GM08714 (cell line): ENCODE data around the gene WNT7A.

ENCODE experiments used
- H3K4me3 ChIP-seq: fragments of 200-500 bp; sonication (Bioruptor generic); 2 replicates; pipeline ENCODE4 v1.5.1; 2014; ENCODE audit warnings: mild to moderate bottlenecking, low read length, inconsistent platforms
- ZNF274 ChIP-seq: IDR thresholded peaks from 2 replicates; pipeline ENCODE4 v1.6.1; 2012; ENCODE audit warnings: mild to moderate bottlenecking, low read depth, low read length

WNT7A gene

DNA sequence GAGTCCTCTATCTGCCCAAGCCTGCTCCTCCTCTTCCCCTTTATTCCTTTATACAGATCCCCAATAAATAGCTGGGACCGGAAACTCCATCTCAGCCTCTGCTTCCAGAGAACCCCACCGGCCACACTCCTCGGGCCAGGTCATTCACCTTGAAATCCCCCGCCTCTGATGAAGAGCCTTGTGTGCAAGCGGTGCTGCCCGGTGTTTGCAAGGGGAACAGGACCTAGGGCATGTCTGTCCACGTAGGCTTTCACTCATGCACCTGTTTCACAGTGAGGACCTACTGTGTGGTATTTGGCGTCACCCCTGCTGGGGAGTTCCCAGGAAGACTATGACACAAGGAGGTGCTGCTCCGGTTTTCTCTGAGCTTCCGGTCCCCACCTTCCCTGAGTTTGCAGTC lies 54.0 kb downstream of the WNT7A start:
- no peak overlapping the region for H3K4me3 ChIP-seq
- no peak for TF ChIP-seq ZNF274

DNA sequence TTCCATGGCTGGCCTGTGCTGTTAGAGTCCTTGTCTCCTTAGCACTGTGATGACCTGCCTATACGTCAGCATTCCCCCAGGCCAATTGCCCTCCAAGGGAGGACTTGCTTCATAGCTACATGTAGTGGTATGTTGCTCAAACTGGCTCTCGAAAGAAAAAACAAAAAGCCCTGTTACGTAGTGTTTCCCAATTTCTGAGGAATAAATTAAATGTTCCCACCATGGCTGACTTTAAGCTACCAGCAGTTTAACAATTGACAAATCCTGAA lies 54.6 kb downstream of the WNT7A start:
- no peak for TF ChIP-seq ZNF274

GRCh38 chr3:13824521-13825310 lies 55.2 kb downstream of the WNT7A start:
- H3K4me3 ChIP-seq, result no peak overlapping the region
- TF ChIP-seq ZNF274, result no peak

More for the DNA sequence above, 54.6 kb downstream of the WNT7A start:
- H3K4me3 ChIP-seq, result no peak overlapping the region

DNA sequence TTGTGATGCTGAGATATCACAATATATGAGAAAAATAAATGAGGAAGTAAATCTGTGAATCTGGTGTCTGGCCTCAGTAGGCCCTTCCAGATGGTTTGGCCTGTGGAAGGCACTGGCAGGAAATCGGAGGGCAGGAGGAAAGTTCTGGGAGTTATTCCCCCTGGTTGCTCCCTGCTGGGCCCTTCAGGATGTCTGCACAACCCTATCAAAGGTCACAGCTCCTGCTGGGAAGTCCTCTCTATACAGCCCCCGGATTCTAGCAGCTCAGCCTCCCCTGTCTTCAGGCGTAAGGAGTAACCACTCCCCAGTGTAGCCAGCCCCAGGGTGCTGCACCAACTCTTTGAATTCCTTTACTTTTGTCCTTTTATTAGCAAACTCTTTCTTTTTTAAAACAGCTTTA lies 56.2 kb downstream of the WNT7A start:
- no peak for TF ChIP-seq ZNF274
- no peak overlapping the region for H3K4me3 ChIP-seq

DNA sequence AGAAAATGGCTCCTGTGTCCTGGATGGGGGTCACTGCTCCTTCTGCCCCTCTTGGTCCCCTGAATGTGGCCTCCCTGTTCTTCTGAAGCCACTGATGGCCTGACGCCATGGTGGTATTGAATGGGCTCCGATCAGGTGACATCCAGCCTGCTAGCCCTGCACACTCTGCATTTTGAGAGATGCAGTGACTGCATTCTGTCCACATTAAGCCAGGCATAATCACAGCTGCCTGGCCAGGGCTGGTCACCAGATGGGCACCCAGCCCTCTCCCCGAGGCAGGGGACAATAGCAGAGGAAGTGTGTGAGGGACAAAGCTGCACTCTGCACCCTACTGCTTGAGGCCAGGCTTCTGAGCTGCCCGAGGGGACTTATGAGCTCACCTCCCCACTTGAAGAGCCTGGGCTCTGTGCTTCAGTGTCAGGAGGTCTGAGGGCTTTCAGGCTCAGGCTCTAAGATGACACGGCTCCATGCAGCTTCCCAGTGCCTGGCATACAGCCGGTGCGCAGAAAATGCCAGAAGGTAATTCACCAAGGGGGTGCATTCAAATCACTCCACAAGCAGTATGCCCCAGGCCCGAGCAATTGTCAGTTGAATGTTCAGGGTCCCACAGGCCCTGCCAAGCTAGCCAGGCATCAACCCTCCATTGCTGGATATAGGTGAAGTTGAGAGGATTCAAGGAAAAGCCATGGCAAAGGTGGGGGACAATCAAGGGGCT lies 56.8 kb downstream of the WNT7A start:
- no peak overlapping the region for H3K4me3 ChIP-seq
- no peak for TF ChIP-seq ZNF274

- no peak overlapping the region for H3K4me3 ChIP-seq
- TF ChIP-seq ZNF274, result no peak
These were observed 57.8 kb downstream of the WNT7A start for GRCh38 chr3:13822042-13822441.

GRCh38 chr3:13821126-13821525 lies 58.7 kb downstream of the WNT7A start:
- no peak for TF ChIP-seq ZNF274
- no peak overlapping the region for H3K4me3 ChIP-seq

DNA sequence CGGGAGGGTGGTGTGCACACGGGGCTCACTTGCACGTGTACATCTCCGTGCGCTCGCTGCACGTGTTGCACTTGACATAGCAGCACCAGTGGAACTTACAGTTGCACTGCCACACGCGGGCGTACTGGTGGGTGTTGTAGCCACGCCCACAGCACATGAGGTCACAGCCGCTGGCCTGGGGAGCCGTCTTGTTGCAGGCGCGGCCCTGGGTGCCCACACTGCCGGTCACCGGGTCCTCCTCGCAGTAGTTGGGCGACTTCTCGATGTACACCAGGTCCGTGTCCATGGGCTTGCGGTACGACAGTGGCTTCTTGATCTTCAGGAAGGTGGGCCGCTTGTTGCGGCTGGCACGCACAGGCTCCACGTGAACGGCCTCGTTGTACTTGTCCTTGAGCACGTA lies 61.0 kb downstream of the WNT7A start:
- TF ChIP-seq ZNF274, result no peak
- no peak overlapping the region for H3K4me3 ChIP-seq

GRCh38 chr3:13815088-13815683 lies 64.7 kb downstream of the WNT7A start:
- H3K4me3 ChIP-seq, result no peak overlapping the region

DNA sequence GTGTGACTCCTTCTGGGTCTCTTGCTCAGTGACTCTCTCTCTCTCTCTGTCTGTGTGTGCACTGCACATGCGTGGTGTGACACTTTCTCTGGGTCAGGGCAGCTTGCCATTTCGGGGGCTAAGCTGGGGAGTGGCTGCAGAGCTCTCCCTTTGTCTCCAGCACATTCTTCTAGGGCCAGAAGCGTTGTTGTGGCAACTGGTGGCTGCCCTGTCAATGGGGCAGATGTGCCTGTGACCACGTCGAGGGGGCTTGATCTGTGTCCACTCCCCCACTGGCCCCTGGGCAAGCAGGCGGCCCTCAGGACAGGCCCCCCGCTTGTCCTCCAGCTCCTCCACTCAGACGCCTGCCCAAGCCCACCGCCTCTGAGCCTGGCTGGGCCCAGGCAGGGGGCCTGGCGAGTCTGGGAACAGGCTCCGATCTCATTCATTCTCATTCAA lies 67.8 kb downstream of the WNT7A start:
- no peak overlapping the region for H3K4me3 ChIP-seq
- no peak for TF ChIP-seq ZNF274

More at GRCh38 chr3:13815088-13815683, 64.7 kb downstream of the WNT7A start:
- no peak for TF ChIP-seq ZNF274

DNA sequence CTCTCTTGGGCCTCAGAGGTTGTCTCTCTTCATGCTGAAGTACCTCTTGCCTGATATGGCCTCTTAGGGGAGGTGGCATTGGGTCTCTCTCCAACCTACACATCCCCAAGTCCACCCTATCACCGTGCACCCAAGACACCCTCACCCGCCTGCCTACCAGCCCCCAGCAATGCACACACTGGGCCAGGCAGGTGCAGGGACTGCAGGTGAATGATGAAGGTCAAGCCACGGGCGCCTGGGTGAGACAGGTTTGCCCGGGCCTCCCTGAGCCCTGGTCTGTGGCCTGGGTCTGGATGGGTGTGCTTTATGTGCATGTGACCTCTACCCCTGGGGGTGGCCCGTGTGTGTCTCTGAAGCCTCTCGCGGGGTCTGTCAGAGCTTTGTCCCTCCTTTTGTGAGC lies 68.3 kb downstream of the WNT7A start:
- no peak for TF ChIP-seq ZNF274
- H3K4me3 ChIP-seq, result no peak overlapping the region

- no peak overlapping the region for H3K4me3 ChIP-seq
- TF ChIP-seq ZNF274, result no peak
These were observed 71.3 kb downstream of the WNT7A start for GRCh38 chr3:13808550-13808949.

- no peak for TF ChIP-seq ZNF274
- no peak overlapping the region for H3K4me3 ChIP-seq
These were observed 78.3 kb downstream of the WNT7A start for GRCh38 chr3:13801361-13802204.

DNA sequence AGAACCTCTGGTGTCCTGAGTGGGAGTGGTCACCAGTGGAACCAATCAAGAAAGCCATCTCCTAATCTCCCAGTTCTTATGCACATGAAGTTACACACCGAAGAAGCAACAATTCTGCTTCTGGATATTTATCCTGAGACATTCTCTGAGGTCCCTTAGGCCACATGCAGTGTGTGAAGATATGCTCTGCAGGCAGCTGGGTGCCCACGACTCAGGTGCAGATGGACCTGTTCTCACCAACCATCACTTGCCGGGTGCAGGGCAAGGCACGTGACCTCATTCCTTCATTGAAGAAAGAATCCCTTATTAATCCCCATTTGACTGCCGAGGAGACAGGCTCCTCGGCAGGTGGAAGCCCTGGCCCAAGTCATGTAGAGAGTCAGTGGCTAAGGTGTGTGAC lies 79.8 kb downstream of the WNT7A start:
- H3K4me3 ChIP-seq, result no peak overlapping the region
- no peak for TF ChIP-seq ZNF274
